Sciatic nerve (tissue), 2 donors: ENCODE measurements around the gene PIP4K2A. TPM values are rescaled to one million over a fixed set of nuclear protein-coding genes. Genes with fewer than 3 reads are reported as not detected.
"Not testable (repeated sequence)": the region's sequence is repeated elsewhere in the genome, so short reads cannot be mapped to it uniquely, and the experiment has no call there.

Source experiments
- ATAC-seq: fragments of 200-7000 bp; cut with Tn5 transposase; one replicate; pipeline ENCODE4 v1.9.1; 2020; ENCODE audit warnings: mild to moderate bottlenecking, moderate library complexity
- DNase-seq: peaks from one replicate; pipeline ENCODE4 v3.0.0-alpha.2; 2020; ENCODE audit warnings: low spot score
- intact Hi-C: fragments of 100-400 bp; cut with DNase I; formaldehyde crosslinking; loops from one replicate; pipeline ENCODE4 v1.14.2; 2022
- total RNA-seq: library from RNA; stranded (reverse); fragmentation: NEBNext Ultra II Directional; extraction: Animal tissue kit (Norgen Biotek cat#: 25700); gene quantifications from one replicate; pipeline ENCODE4 v1.2.1, GENCODE V29; 2021
- donor health status: DM: no; HTN: no; CAD: no.
- donor health status: DM: no; HTN: no; CAD: no.

The PIP4K2A gene
- total RNA-seq, result 64.2 TPM

DNA sequence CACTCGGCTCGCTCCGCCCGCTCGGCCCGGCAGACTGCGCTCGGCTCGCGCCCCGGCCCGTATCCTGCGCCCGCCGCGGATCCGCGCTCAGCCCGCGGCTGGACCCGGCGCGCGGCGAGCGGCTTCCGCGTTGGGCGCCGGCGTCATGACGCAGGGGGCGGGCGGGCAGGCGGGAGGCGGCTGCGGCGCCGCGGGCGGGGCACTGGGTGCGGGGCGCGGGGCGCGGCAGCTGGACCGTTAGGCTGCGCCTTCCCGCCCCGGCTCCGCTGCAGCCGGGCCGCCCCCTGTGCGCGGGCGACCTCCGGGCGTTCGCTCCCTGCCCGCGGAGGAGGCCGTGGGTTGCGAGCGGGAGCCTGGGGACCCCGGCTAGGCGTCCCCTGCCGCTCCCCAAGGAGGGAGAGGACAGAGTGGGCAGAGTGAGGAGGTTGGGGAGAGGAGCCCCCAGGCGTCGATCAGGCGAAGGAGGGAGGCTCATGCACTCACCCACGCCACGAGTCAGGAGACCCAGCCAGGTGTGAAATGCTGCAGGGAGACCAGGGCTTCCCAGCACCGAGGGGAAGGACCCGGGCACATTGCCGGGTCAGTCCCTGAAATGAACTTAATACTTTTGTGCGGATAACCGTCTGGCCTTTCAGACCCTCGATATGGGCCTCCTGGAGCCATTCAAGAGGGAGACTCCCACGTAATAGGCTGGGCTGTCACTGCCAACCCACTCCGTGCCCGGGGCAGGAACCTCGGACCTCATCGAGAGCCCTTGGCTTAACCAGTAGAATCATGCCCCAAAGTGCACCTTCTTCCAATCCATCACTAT, at the start of gene PIP4K2A:
Gene PIP4K2A, minus strand, starts transcription at position 100 of the 811 bp plus-strand sequence. CDS start 252 bp downstream, outside the sequence.
- intact Hi-C loops, result no loop called here
- peak; percentile 80 for DNase-seq
- ATAC-seq, result peak; percentile 85

DNA sequence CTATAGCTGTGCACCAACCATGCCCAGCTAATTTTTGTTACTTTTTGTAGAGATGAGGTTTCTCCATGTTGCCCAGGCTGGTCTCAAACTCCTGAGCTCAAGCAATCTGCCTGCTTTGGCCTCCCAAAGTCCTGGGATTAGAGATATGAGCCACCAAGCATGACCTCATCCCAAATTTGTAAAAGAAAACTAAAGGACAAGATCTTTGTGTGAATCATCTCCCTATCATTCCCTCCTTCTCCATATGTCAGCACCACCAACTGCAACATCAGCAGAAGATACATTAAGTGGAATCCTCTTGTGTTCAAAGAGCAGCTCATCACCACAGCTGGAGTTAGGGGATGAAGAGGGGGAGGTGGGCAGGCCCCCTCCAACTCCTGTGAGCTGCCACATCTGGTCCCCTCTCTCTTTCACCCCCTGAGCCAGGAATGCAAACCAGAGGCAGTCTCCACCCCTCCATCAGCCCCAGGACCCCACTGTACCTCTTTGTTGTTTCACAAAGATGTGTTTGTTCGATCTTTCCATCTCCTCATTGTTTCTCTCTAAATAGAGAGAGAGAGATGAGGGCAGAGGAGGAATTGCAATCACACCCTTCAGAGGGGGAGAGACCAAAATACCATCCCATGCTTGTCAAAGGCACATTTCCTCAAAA, 47.3 kb upstream of the PIP4K2A start:
- intact Hi-C loops, result no loop called here
- DNase-seq (no peak), ATAC-seq (no peak)

DNA sequence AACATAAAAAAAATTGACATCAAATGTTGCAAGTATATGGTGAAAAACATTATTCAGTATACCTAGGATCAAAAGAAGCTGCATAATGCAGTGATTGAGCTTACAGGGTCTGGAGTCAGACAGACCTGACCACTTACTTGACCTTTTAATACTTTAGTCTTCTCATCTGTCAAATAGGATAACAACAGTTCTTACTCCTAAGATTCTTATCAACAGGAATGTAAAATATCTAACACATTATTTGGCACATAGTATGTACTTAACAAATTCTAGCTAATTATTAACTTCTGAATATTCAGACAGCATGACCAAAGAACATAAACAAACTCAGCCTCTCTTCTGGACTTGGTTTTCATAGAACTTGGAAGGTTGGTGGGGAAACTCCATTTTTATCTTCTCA, 45.6 kb upstream of the PIP4K2A start:
- DNase-seq (no peak), ATAC-seq (no peak)
- intact Hi-C loops, result no loop called here

DNA sequence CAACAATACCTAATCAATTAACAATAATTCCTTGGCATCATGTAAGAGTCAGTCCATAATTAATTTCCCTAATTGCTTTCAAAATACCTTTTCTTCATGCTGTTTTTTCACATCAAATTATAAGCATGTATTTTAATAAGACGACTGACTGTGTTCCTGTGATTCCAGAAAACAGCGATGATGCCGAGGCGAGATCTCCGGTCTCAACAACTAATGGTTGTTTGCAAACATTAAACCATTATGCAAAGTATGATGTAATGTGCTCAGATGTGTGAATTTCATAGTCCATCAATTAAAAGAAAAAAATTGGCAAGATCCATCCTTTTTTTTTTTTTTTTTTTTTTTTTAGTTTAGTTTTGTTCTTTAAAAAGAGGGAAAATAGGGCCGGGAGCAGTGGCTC, 44.5 kb upstream of the PIP4K2A start:
- DNase-seq, result no peak
- no peak for ATAC-seq
- intact Hi-C loops, result no loop called here

DNA sequence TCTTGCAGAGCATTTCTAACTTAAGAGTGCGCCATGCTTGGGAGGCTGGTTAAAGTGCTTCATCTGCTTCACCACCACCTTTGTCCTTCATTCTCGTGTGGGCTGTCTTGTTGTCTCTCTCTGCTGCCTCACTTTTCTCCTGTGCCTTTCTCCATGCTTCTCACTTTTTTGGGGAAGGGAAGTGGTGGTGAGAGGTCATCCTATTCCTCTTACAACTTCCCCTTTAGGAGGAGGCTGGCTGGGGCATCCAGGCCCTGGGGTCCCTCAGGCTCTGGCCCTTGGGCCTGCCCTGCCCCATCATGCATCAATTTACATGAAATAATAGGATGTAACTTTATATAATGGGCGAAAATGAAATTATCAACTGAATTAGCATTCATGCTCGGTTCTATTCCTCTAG, 39.9 kb upstream of the PIP4K2A start:
- ATAC-seq, result no peak
- intact Hi-C loops, result no loop called here

DNA sequence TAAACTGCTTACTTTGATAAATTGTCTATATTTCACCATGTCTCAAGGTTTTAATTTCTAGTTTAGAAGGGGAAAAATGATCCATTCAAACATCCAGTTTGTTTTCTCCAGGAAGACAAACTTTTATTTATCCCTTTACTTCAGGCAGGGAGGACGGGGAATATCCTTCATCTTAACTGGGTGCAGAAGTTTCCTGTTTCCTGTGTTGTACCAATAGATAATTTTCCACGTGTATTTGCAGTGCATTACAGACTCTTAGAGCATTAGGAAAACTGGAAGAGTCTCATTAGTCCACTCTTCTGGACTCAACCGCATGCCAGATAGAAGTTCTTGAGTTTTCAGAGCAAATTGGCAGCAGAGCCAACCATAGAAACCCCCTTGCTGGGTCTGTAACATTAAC, 39.4 kb upstream of the PIP4K2A start:
- no peak for DNase-seq
- intact Hi-C loops, result no loop called here
- no peak for ATAC-seq

More for the DNA sequence above, 39.9 kb upstream of the PIP4K2A start:
- DNase-seq, result no peak

DNA sequence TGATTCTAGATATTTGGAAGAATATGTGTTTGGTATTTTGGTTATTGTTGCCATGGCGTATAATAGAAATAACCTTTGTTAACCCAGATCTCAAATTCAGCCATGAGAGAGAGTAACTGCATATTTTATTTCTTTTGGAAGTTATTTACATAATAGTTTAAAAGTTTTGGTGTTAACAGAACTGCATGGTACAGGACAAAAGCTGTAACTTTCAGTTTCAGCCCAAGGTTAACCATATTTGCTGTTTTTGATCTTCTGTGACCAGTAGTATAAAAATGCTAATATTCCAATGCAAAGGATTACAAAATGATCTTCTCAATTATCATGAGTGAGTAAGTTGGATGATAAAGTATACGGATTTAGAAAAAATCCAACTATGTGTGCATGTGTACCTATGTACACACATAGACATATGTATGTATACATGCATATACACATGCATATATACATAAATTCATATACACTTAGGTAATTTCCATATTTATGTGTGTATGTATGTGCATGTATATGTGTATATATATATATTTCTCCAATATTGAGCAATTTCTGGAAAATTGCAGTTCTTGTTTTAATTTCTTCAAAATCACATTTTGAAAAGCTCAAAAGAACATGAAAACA, 38.0 kb upstream of the PIP4K2A start:
- ATAC-seq, result no peak
- intact Hi-C loops, result no loop called here

DNA sequence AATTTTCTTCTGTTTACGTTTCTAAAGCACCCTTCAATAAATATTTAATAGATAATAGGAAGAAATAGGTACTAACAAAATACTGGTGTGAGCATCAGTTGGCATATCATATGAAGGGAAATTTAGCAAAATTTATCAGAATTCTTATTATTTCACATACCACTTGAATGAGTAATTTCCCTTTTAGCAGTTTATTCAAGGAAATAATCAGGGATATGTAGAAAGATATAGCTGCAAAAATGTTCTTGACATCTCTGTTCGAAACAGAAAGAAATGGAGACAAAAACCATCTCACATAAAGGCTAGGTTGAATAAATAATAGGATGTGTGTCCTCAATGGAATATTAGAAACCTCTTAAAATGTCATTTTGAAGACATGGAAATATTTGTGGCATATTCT, 35.8 kb upstream of the PIP4K2A start:
- intact Hi-C loops, result no loop called here
- ATAC-seq (no peak), DNase-seq (no peak)

More for the DNA sequence above, 38.0 kb upstream of the PIP4K2A start:
- no peak for DNase-seq

DNA sequence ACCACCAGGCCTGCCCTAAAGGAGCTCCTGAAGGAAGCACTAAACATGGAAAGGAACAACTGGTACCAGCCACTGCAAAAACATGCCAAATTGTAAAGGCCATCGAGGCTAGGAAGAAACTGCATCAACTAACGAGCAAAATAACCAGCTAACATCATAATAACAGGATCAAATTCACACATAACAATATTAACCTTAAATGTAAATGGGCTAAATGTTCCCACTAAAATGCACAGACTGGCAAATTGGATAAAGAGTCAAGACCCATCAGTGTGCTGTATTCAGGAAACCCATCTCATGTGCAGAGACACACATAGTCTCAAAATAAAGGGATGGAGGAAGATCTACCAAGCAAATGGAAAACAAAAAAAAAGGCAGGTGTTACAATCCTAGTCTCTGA, 30.5 kb upstream of the PIP4K2A start:
- ATAC-seq, DNase-seq, intact Hi-C loops: not testable (repeated sequence)

DNA sequence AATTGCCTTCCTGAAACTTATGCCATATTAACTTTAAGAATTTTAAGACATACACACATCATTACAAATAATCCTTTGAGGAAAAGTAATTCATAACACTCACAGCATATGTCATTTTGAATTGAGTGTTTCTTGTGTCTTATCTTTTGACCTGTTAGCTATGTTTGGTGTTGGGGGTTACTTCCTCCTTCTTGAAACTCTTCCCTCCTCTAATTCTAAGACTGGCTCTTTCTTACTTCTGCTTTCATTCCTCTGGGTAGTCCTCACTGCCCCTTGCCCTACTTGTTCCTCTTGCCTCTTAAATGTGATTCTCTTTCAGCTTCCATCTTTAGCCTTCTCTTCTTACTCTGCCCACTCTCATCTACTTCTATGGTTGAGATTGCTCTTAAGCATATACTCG, 28.3 kb upstream of the PIP4K2A start:
- intact Hi-C loops, result no loop called here
- DNase-seq (no peak), ATAC-seq (peak; percentile 61)

DNA sequence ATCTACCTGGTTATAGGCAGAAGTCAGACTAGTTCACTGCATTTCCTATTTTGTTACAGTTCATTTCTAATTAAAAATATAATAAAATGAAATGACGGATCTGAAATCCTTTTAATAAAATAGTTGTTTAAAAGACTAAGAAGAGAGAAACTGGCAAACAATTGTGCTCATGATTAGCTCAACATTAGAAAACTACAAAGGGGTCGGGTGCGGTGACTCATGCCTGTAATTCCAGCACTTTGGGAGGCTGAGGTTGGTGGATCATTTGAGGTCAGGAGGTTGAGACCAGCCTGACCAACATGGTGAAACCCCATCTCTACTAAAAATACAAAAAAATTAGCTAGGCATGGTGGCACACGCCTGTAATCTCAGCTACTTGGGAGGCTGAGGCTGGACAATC, 27.3 kb upstream of the PIP4K2A start:
- ATAC-seq, DNase-seq, intact Hi-C loops: not testable (repeated sequence)

DNA sequence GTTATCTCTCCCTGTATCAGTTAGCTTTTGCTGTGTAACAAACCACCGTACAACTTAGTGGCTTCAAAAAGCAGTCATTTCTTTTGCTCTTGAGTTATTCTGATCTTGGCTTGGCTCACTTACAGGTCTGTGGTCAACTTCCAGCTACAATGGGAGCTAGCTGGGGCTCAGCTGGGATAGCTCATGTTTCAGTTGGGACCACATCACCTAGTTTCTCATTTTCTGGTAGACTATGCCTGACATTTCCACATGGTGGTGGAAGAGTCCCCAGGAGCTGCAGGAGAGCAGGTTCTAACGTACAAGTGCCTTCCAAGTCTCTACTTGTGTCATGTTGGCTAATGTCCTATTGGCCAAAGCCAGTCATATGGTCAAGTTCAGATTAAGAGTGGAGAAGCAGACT, 25.8 kb upstream of the PIP4K2A start:
- ATAC-seq, result no peak
- DNase-seq, result no peak
- intact Hi-C loops, result no loop called here

DNA sequence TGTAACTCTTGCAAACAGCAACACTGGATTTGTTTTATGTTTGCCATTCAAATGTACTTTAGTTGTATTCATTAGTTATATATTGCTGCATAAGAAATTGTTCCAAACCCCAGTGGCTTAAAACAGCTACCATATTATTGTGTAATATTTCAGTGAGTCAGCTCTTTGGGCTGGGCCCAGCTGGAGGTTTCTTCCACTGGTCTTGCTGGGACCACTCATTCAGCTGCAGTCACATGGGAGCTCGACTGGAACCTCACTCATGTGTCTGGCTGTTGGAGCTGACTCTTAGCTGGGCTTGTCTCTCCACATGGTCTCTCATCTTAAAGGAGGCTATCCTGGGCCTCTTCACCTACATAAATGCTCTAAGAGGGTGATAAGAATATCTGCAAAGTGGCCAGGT, 23.2 kb upstream of the PIP4K2A start:
- no peak for ATAC-seq

DNA sequence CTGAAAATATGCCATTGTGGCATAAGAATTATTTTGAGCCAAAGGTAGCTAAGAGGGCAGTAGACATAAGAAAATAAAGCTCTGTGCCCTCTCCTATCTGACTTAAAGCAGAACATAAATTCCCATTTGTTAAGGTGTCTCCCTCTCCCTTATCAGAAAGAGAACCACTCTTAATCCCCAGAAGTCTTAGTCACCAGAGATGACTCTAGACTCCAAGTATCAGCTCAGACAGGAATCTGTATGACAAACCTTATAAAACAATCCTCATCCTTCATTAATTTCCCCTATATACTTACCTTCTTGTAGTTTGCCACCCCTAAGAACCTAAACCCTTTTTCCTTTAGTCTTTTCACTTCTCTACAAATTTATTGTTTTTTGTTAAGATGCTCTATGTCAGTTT, 21.8 kb upstream of the PIP4K2A start:
- ATAC-seq (no peak), DNase-seq (no peak)
- intact Hi-C loops, result loop anchor here (1.0 kb wide), 1 partner anchor 33 kb away; no protein-coding TSS in a partner anchor

More for the DNA sequence above, 23.2 kb upstream of the PIP4K2A start:
- intact Hi-C loops, result no loop called here
- no peak for DNase-seq

DNA sequence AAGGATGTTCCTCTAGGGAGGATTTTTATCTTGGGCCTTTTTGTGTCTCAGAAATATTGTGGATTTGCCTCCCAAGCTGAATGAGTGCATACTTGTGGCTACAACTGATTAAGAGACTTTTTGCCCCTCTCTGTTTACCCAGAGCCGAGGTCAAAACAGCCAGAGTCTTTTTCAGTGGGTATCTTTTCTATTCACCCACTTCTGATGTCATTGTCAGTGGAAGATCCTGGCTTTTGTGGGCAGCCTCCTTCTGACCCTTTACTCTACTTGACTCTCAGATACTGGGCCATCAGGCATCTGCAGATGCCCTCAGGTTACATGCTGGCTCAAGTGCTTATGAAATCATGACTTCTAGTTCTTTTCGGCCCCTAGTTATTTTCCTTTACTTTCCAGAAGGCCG, 19.6 kb upstream of the PIP4K2A start:
- intact Hi-C loops, result no loop called here
- no peak for DNase-seq

DNA sequence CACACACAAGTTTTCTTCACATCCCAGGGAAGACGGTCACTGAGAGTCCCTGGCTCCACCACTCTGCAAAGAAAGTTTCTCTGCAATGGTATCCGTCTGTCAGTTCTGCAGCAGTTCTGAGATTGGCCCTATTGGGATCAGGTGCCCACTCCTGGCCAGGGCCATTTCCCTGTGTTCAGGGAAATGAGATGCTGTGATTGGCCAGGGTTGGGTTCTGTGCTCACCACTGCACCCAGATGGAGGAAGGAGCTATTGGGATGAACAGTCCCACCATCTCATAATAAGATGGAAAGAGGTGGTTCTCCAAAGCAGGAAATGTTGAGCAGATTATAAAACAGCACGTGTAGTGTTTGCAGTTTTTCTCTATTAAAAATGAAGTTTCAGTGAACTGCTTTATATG, 13.3 kb upstream of the PIP4K2A start:
- intact Hi-C loops, result no loop called here
- no peak for ATAC-seq
- no peak for DNase-seq

More for the DNA sequence above, 19.6 kb upstream of the PIP4K2A start:
- no peak for ATAC-seq

DNA sequence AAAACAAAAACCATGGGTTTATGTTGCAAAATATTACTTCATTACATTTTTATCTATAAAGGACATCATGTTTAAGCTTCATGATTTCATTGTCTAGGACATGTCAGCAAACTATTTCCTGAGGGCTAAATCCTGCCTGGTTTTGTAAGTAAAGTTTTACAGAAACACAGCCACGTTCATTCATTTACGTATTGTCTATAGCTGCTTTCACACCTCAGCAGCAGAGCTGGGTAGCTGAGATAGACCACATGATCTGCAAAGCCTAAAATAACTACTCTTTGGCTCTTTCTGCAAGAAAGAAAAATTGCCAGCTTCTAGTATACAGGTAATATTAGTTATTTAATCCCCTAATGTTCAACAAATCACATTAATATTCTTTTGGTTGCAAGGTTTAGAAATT, 12.7 kb upstream of the PIP4K2A start:
- no peak for ATAC-seq
- no peak for DNase-seq
- intact Hi-C loops, result no loop called here

DNA sequence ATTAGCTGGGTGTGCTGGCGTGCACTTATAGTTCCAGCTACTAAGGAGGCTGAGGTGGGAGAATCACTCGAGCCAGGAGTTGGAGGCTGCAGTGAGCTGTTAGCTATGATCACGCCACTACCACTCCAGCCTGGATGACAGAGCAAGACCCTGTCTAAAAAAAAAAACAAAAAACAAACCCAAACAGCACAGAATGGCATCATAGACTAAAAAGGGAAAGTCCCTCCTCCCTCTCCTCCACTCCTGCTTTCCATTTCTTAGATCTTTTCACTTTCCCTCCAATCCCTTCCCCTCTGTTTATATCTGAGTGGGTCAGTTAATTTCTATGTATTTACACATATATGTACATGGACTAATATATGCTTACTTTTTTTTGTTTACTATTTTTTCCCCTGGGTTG, 10.4 kb upstream of the PIP4K2A start:
- ATAC-seq (no peak), DNase-seq (no peak)
- intact Hi-C loops, result no loop called here

DNA sequence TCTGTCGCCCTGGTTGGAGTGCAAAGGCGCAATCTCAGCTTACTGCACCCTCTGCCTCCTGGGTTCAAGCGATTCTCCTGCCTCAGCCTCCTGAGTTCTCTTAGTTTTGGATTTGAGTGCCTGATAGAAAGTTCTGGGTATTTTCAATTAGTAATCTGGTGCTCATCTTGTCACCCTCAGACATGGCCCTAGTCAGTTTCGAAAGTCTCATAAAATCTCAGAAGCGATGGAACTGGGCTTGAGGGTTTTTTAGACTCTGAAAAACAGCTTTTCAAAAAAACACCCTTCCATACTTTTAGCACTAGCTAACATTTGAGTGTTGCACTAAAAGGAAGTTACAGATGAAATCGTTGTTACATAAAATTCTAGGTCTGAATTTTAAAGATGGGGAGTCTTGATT, 9.4 kb upstream of the PIP4K2A start:
- no peak for ATAC-seq
- no peak for DNase-seq

DNA sequence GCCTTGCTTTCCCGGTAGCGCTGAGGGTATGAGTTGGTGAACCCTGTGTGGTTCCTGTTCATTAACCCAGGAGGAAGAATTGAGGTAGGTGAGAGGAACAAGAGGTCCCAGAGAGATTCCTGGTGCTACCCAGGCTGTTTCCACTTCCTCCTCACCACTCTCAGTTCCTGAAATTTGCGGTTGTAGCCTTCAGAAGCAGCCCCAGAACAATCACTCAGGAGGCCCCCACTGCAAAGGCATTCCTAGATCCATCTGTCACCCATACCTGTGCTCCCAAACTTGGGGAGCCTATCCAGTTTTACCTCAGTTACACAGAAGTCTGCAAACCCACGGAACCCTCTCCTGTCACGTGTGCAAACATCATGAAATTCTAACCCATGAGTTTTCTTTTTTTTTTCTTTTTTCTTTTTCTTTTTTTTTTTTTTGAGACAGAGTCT, 9.0 kb upstream of the PIP4K2A start:
- intact Hi-C loops, result no loop called here
- ATAC-seq (peak; percentile 57), DNase-seq (no peak)

More for the DNA sequence above, 9.4 kb upstream of the PIP4K2A start:
- intact Hi-C loops, result no loop called here
